Kidney (tissue), 14 donors: ENCODE measurements around the gene ETV7. TPM values are rescaled to one million over a fixed set of nuclear protein-coding genes. Genes with fewer than 3 reads are reported as not detected.

Experiments
- DNase-seq, 5 donors: peaks; one replicate each; pipeline ENCODE4 v3.0.0-alpha.2; 2013 to 2020
- FAIRE-seq: peaks from 2 replicates; lab custom pipeline; 2012; peaks lifted over from hg19 to GRCh38; lab: Jason Lieb, UNC
- H3K27ac ChIP-seq, 2 donors: one replicate each; pipeline ENCODE4 v1.7.0; 2013; ENCODE audit warnings: low read depth in 2 of 2, low read length in 2 of 2, inconsistent platforms in 1 of 2
- H3K27me3 ChIP-seq: one replicate; pipeline ENCODE4 v1.7.1; 2013; ENCODE audit warnings: low read length, inconsistent platforms; ENCODE audit not compliant: control insufficient read depth, insufficient read depth
- H3K36me3 ChIP-seq, 3 donors: one replicate each; pipeline versions ENCODE4 v1.7.0 to v1.7.1; 2013; ENCODE audit warnings: low read length in 3 of 3, control low read depth in 1 of 3, inconsistent platforms in 1 of 3; ENCODE audit not compliant: insufficient read depth in 3 of 3, control insufficient read depth in 2 of 3
- H3K4me1 ChIP-seq, 3 donors: one replicate each; pipeline versions ENCODE4 v1.7.0 to v1.7.1; 2013; ENCODE audit warnings: low read length in 3 of 3, inconsistent platforms in 1 of 3, low read depth in 1 of 3; ENCODE audit not compliant: control insufficient read depth in 2 of 3, insufficient read depth in 2 of 3
- H3K4me3 ChIP-seq, 3 donors: one replicate each; pipeline versions ENCODE4 v1.7.0 to v1.8.1; 2013; ENCODE audit warnings: low read length in 3 of 3, control low read depth in 1 of 3, inconsistent platforms in 1 of 3
- H3K9ac ChIP-seq, 3 donors: one replicate each; pipeline versions ENCODE4 v1.7.0 to v1.7.1; 2013; ENCODE audit warnings: low read length in 3 of 3, control low read depth in 1 of 3, inconsistent platforms in 1 of 3
- H3K9me3 ChIP-seq, 3 donors: one replicate each; pipeline versions ENCODE4 v1.7.0 to v1.7.1; 2013; ENCODE audit warnings: low read length in 3 of 3, control low read depth in 1 of 3, inconsistent platforms in 1 of 3; ENCODE audit not compliant: control insufficient read depth in 2 of 3, insufficient read depth in 1 of 3
- CTCF ChIP-seq: IDR thresholded peaks from 3 replicates; pipeline ENCODE4 v1.5.1; 2012; ENCODE audit warnings: mild to moderate bottlenecking, moderate library complexity, borderline replicate concordance; ENCODE audit not compliant: insufficient read depth; ENCODE audit errors: extremely low read depth
- intact Hi-C: fragments of 100-400 bp; cut with DNase I; formaldehyde crosslinking; loops from one replicate; pipeline ENCODE4 v1.11.1; 2022
- polyA plus RNA-seq: library from polyadenylated mRNA; stranded (reverse); fragments of 350-450 nt; fragmentation: Illumina TruSeq; extraction: RNeasy Lipid Tissue Mini Kit (QIAGEN cat#74804); gene quantifications from one replicate; pipeline ENCODE4 v1.2.3, GENCODE V29; 2014; ENCODE audit warnings: low read depth, low replicate concordance; ENCODE audit not compliant: insufficient read depth
- total RNA-seq: library from RNA; stranded (reverse); fragmentation: NEBNext Ultra II Directional; extraction: Animal tissue kit (Norgen Biotek cat#: 25700); gene quantifications from one replicate; pipeline ENCODE4 v1.2.1, GENCODE V29; 2021
- donor health status: control.
- donor health status: control.
- donor health status: control.
- donor health status: control.
- donor health status: control.
- donor health status: DM: yes; HTN: yes; CAD: no.
- donor health status: Normal renal cell carcinoma (clear cell type).

ETV7 gene
- total and polyA plus RNA-seq, 2 donors from 2014 or later, result 0.99 to 4.6 TPM

- no peak for TF ChIP-seq CTCF
- FAIRE-seq (no peak), DNase-seq (peak in 3 of 5 donors; percentile 28 to 59 (median 54))
- intact Hi-C loops, result no loop called here
- Histone ChIP-seq H3K9ac (peak overlapping the region; percentile 38 to 77 (median 42)), H3K4me1 (peaks cover 0 to 10% (median 0%) of the 10 kb centered on the region in 3 donors), H3K9me3 (no peaks in the 10 kb centered on the region), H3K4me3 (peak overlapping the region; percentile 38 to 83 (median 82)), H3K27ac (no peak overlapping the region), H3K36me3 (no peaks in the 10 kb centered on the region), H3K27me3 (peaks cover 15% of the 10 kb centered on the region)
These were observed 702 bp downstream of the ETV7 start for GRCh38 chr6:36386495-36387439.

- DNase-seq (no peak), FAIRE-seq (no peak)
- Histone ChIP-seq H3K4me3 (no peak overlapping the region), H3K36me3 (no peaks in the 10 kb centered on the region), H3K4me1 (peaks cover 0 to 10% (median 0%) of the 10 kb centered on the region in 3 donors), H3K27me3 (peaks cover 15% of the 10 kb centered on the region), H3K9me3 (no peaks in the 10 kb centered on the region), H3K9ac (no peak overlapping the region), H3K27ac (no peak overlapping the region)
- TF ChIP-seq CTCF, result no peak
- intact Hi-C loops, result no loop called here
These were observed 3.4 kb downstream of the ETV7 start for GRCh38 chr6:36384095-36384494.

GRCh38 chr6:36383606-36384005 is 3.9 kb downstream of the ETV7 start:
- Histone ChIP-seq H3K4me1 (peaks cover 0 to 10% (median 0%) of the 10 kb centered on the region in 3 donors), H3K4me3 (no peak overlapping the region), H3K36me3 (no peaks in the 10 kb centered on the region), H3K27ac (no peak overlapping the region), H3K9me3 (no peaks in the 10 kb centered on the region), H3K9ac (no peak overlapping the region), H3K27me3 (peaks cover 15% of the 10 kb centered on the region)
- intact Hi-C loops, result no loop called here
- FAIRE-seq, result no peak
- no peak for DNase-seq
- no peak for TF ChIP-seq CTCF
